HG02678 (cell line): ENCODE data around the gene PGAP6.
"Not testable (repeated sequence)": the region's sequence is repeated elsewhere in the genome, so short reads cannot be mapped to it uniquely, and the experiment has no call there.

ENCODE experiments used
- ATAC-seq: cut with Tn5 transposase; IDR thresholded peaks from one replicate; pipeline ENCODE4 v1.9.1; 2021; ENCODE audit warnings: mild to moderate bottlenecking, moderate library complexity; ENCODE audit not compliant: unreplicated experiment

The PGAP6 gene

GRCh38 chr16:379183-379960 is 2.4 kb downstream of the PGAP6 start:
- no peak for ATAC-seq

GRCh38 chr16:378821-379182 is 3.0 kb downstream of the PGAP6 start:
- no peak for ATAC-seq

- not testable (repeated sequence) for ATAC-seq
Observed at GRCh38 chr16:378113-378820, 3.5 kb downstream of the PGAP6 start.

- no peak for ATAC-seq
Observed at GRCh38 chr16:377419-377951, 4.3 kb downstream of the PGAP6 start.

DNA sequence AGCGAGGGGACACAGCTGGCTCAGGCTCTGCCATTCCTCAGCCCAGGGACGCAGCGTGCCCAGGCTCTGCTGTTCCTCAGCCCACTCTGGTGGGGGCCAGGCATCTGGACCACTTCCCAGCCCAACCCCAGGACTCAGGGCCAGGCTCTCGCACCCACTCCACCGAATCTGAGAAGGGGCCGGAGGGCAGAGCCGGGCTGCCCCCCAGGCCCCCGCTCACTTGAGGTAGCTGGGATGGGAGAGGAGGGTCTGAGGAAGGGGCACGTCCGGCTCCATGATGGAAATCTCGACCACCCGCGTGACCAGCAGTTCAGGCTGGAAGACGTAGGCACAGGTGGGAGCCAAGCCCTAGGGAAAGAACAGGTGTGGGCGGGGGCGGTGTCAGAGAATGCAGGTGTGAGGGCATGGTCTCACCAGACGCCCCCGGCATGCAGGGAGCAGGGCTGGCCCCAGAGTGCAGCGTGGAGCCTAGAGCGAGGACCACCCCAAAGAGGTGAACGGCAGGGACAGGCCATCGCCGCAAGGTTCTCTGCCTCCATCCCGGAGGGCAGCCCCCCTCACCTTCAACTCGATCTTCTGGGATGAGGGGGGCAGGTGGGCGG is 4.9 kb downstream of the PGAP6 start:
- no peak for ATAC-seq

- no peak for ATAC-seq
Observed at GRCh38 chr16:375927-376816, 5.6 kb downstream of the PGAP6 start.

- no peak for ATAC-seq
Observed at GRCh38 chr16:375212-375611, 6.6 kb downstream of the PGAP6 start.

GRCh38 chr16:374616-374926 is 7.2 kb downstream of the PGAP6 start:
- no peak for ATAC-seq

DNA sequence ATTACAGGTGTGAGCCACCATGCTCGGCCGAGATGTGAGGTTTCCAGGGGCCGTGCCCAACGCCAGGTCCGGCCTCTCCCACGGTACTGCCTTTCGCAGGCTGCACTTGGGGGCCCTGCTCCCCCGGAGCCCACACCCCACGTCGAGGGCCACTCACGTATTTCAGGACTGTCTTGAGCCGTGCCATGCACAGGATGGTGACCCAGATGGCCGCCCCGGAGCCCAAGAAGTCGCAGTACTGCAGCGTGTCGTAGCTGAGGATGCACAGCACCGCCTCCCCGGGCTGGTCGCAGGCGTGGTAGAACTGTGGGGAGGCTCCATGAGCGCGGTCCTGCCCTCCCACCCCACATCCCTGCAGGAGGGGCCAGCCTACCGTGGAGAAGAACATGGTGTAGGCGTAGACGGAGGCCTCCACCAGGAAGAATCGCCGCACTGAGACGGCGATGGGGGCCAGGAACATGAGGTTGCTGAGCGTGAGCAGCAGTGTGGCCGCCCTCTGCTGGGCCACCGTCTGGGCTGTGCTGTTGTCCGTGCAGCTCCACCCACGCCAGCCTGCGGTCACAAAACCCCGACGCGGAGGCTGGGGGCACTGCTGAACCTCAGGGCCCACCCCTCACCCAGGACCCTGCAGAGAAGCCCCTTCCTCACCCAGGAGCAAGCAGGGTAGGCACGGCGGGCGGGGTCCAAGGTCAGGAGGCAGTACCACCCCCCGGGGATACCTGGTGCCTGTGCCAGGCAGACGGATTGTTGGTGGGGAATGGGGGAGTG is 7.7 kb downstream of the PGAP6 start:
- no peak for ATAC-seq

GRCh38 chr16:373020-373598 is 8.7 kb downstream of the PGAP6 start:
- ATAC-seq, result no peak

DNA sequence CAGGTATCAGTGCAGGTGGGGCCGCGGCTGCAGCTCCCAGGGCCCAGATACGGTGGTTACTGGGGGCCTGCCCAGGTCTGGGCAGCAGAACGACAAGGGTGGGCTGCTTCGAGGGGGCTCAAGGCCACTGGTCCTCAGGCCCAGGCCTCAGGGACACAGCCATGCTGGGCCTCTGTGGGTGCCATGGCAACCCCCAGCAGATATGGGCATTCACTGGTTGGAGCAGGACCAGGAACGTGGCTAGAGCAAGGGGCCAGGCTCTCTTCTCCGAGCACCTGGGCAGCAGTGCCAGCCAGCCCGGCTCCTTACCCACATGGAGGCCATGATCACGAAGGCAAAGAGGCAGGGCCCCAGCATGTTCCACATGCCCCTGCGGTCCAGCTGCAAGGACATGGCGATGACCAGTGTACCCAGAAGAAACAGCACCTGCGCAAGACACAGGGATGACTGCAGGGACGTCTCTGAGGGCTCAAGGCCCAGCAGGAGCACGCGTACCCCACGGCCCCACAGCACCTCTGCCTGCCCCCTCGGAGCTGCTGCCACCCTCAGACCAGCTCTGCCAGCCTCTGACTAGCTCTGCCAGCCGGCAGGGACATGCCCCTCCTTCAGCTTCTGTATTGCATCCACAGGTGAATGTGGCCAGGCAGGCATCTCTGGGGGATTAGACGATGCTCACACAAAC is 9.3 kb downstream of the PGAP6 start:
- ATAC-seq, result no peak

GRCh38 chr16:371515-372301 is 10.1 kb downstream of the PGAP6 start:
- ATAC-seq, result no peak

GRCh38 chr16:370979-371514 is 10.7 kb downstream of the PGAP6 start:
- no peak for ATAC-seq

GRCh38 chr16:370443-370842 is 11.3 kb downstream of the PGAP6 start, which contains the start of gene MRPL28:
TSS of gene MRPL28 (minus strand) at chr16:370538. CDS start at chr16:370218, 320 bp downstream.
- ATAC-seq, result peak; percentile 94

- no peak for ATAC-seq
Observed at GRCh38 chr16:369866-370436, 11.8 kb downstream of the PGAP6 start.

DNA sequence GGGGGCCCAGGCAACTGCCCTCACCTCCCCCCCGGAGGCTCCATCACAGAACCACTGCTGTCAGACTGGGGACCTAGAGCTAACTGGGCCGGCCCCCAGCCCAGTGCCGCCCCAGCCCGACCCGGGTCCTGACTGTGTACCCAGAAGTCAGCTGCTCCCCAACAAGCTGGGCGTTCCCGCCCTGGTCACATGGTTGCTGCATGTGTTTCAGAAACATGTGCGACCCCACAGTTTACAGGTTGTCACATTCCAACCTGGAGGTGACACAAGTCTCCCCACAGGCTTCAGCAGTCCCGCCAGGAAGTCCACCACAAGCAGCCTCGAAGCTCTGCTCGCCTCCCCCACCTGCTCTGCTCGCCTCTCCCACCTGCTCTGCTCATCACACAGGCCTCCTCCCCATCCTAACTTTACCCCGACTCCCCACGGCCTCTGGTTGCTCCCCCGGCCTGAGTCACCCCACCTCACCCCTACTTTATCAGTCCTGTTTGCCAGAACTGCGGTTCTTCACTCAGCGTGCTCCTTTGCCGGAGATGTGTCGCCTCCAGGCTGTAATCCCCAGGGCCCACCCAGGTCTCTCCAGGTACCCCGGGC is 12.4 kb downstream of the PGAP6 start:
- ATAC-seq, result no peak

DNA sequence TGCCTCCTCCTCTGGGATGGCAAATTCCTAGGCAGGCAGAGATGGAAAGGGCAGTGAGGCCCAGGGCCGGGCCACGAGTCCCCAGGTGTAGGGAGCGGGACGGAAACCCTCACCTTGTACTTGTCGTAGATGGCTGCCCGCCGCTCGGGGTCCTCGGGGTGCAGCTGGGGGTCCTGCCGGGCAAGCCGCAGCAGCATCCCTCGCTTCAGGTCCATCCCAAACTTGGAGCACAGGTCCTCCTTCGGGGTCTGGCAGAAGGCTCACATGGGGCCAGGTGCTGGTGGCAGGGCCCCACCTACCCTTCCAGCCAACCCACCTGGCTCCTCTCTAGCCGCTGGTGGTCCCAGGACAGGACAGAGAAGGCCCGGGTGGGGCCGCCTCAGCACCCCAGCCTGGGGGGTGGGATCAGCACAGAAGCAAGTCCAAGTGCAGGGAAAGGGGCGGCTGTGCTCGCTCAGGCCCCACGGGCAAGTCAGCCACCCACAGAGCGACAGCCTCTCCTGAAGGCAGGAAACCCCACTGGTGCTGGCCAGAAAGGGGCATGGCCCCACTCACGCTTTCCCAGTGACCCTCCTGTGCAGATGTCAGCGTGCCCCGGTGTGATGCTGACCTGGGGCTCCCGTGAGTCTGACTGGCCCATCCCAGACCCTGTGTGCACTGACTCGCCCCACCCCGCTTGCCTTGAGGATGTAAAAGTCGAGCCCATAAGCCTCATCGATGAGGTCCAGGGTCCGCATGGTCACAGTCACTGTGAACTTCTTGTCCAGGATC is 13.2 kb downstream of the PGAP6 start:
- no peak for ATAC-seq
